ENCODE results near the gene KCNK4.

Gene KCNK4

GRCh38 chr11:64256300-64256699, 34.8 kb upstream of the KCNK4 start:
- ChIA-PET POLR2A (interaction anchor here (0.6 kb wide), 1 partner anchor 11 kb away, joined by 5 read pairs; no protein-coding TSS in a partner anchor), CTCF (interaction anchor here (3.2 kb wide), 1 partner anchor 45 kb away, joined by 11 read pairs; no protein-coding TSS in a partner anchor)
- no peak for DNase-seq (ENCODE audit: extremely low spot score)
- no peak for TF ChIP-seq CTCF (IDR thresholded peaks at IDR 0.05; ENCODE audit: control extremely low read depth, extremely low read depth, low read depth, missing control alignments)

GRCh38 chr11:64258356-64258755, 32.7 kb upstream of the KCNK4 start:
- POLR2A ChIA-PET = no interaction called here
- DNase-seq (ENCODE audit: extremely low spot score) = no peak
- CTCF ChIA-PET = interaction anchor here (0.9 to 14.6 kb wide), 4 partner anchors 8 to 52 kb away, joined by 3 to 134 read pairs (median 8); partner anchors contain the start of genes FERMT3 and PLCB3
- TF ChIP-seq CTCF (IDR thresholded peaks at IDR 0.05; ENCODE audit: control extremely low read depth, extremely low read depth, low read depth, missing control alignments) = no peak

- CTCF ChIA-PET = interaction anchor here (0.9 to 14.6 kb wide), 4 partner anchors 8 to 53 kb away, joined by 3 to 134 read pairs (median 8); partner anchors contain the start of genes FERMT3 and PLCB3
- DNase-seq (ENCODE audit: extremely low spot score) = no peak
- TF ChIP-seq CTCF (IDR thresholded peaks at IDR 0.05; ENCODE audit: control extremely low read depth, extremely low read depth, low read depth, missing control alignments) = no peak
- POLR2A ChIA-PET = interaction anchor here (0.5 kb wide), 1 partner anchor 10 kb away, joined by 4 read pairs; no protein-coding TSS in a partner anchor
Measured at GRCh38 chr11:64258946-64259532, 32.1 kb upstream of the KCNK4 start.

- TF ChIP-seq CTCF (IDR thresholded peaks at IDR 0.05; ENCODE audit: control extremely low read depth, extremely low read depth, low read depth, missing control alignments) = no peak
- CTCF ChIA-PET = interaction anchor here (0.9 to 14.6 kb wide), 3 partner anchors 9 to 45 kb away, joined by 3 to 134 read pairs (median 9); partner anchors contain the start of gene PLCB3
- POLR2A ChIA-PET = interaction anchor here (0.5 kb wide), 1 partner anchor 9 kb away, joined by 4 read pairs; no protein-coding TSS in a partner anchor
Measured at GRCh38 chr11:64259533-64260067, 31.5 kb upstream of the KCNK4 start.

GRCh38 chr11:64260147-64260708, 30.9 kb upstream of the KCNK4 start:
- DNase-seq (ENCODE audit: extremely low spot score) = peak; percentile 57
- ChIA-PET CTCF (interaction anchor here (1.8 to 14.6 kb wide), 2 partner anchors 10 to 12 kb away, joined by 5 to 134 read pairs; partner anchors contain the start of gene PLCB3), POLR2A (no interaction called here)
- TF ChIP-seq CTCF (IDR thresholded peaks at IDR 0.05; ENCODE audit: control extremely low read depth, extremely low read depth, low read depth, missing control alignments) = no peak

More at GRCh38 chr11:64259533-64260067, 31.5 kb upstream of the KCNK4 start:
- peak; percentile 48 for DNase-seq (ENCODE audit: extremely low spot score)

GRCh38 chr11:64261556-64262080, 29.5 kb upstream of the KCNK4 start:
- CTCF ChIA-PET = interaction anchor here (1.0 to 14.6 kb wide), 4 partner anchors 10 to 55 kb away, joined by 3 to 134 read pairs (median 6); partner anchors contain the start of genes CATSPERZ, FERMT3 and PLCB3
- DNase-seq (ENCODE audit: extremely low spot score) = no peak
- POLR2A ChIA-PET = no interaction called here
- no peak for TF ChIP-seq CTCF (IDR thresholded peaks at IDR 0.05; ENCODE audit: control extremely low read depth, extremely low read depth, low read depth, missing control alignments)

Measured in GM10248 (cell line).